SK-N-SH (cell line): Measurements from ENCODE around the gene WTAP. TPM values are rescaled to one million over a fixed set of nuclear protein-coding genes. Genes with fewer than 3 reads are reported as not detected.

Experiments used
- CTCF ChIA-PET: fragments of 300-600, 350-600 bp; formaldehyde crosslinking; extraction: SDS; loops from one replicate; lab custom pipeline; 2021; lab: Yijun Ruan, JAX
- POLR2A ChIA-PET: fragments of 350-600 bp; sonication (Branson Sonifier 250); formaldehyde crosslinking; extraction: SDS; loops from one replicate; lab custom pipeline; 2020; ENCODE audit warnings: antibody characterized with exemption, inconsistent platforms; lab: Yijun Ruan, JAX
- DNase-seq: peaks from one replicate; pipeline ENCODE4 v3.0.0; 2012
- H2AFZ ChIP-seq: fragments of 200-600 bp; sonication (generic); 2 replicates; pipeline ENCODE4 v1.8.1; 2016; ENCODE audit warnings: antibody characterized with exemption, mild to moderate bottlenecking, low read depth
- H3F3A ChIP-seq: fragments of 200-600 bp; sonication (generic); replicated peaks from 2 replicates; pipeline ENCODE3; 2016; ENCODE audit warnings: antibody characterized with exemption, mild to moderate bottlenecking; ENCODE audit not compliant: insufficient read depth
- H3K27ac ChIP-seq, 2 experiments: fragments of 200-500 bp in 1 of 2; fragments of 200-600 bp in 1 of 2; sonication (Bioruptor generic) in 1 of 2; sonication (generic), shearing (Covaris generic) in 1 of 2; 2 replicates each; pipeline versions ENCODE4 v1.5.1 to v1.6.1; 2014 to 2016; ENCODE audit warnings: low read depth in 2 of 2, inconsistent platforms in 1 of 2, low read length in 1 of 2, mild to moderate bottlenecking in 1 of 2, mixed read lengths in 1 of 2
- H3K27me3 ChIP-seq: fragments of 200-600 bp; sonication (generic), shearing (Covaris generic); 2 replicates; pipeline ENCODE4 v1.6.1; 2016; ENCODE audit warnings: mixed run types; ENCODE audit not compliant: insufficient read depth
- H3K36me3 ChIP-seq, 2 experiments: fragments of 200-500 bp in 1 of 2; fragments of 200-600 bp in 1 of 2; sonication (Bioruptor generic) in 1 of 2; sonication (generic) in 1 of 2; replicated peaks in 1 of 2; 2 replicates each; pipeline versions ENCODE3 to v1.5.1; 2014 to 2016; ENCODE audit warnings: low read length in 1 of 2, mild to moderate bottlenecking in 1 of 2; ENCODE audit not compliant: insufficient read depth in 2 of 2, control insufficient read depth in 1 of 2
- H3K4me1 ChIP-seq, 2 experiments: fragments of 200-500 bp in 1 of 2; fragments of 200-600 bp in 1 of 2; sonication (Bioruptor generic) in 1 of 2; sonication (generic), shearing (Covaris generic) in 1 of 2; 2 replicates each; pipeline versions ENCODE4 v1.5.1 to v1.6.1; 2014 to 2016; ENCODE audit warnings: low read depth in 1 of 2, low read length in 1 of 2, mixed run types in 1 of 2; ENCODE audit not compliant: insufficient read depth in 2 of 2, control insufficient read depth in 1 of 2
- H3K4me2 ChIP-seq: fragments of 200-600 bp; sonication (generic), shearing (Covaris generic); 2 replicates; pipeline ENCODE4 v1.6.1; 2017; ENCODE audit warnings: mixed run types
- H3K4me3 ChIP-seq, 2 experiments: fragments of 200-500 bp in 1 of 2; fragments of 200-600 bp in 1 of 2; sonication (Bioruptor generic) in 1 of 2; sonication (generic), shearing (Covaris generic) in 1 of 2; 2 replicates each; pipeline versions ENCODE4 v1.5.1 to v1.8.1; 2014 to 2016; ENCODE audit warnings: low read depth in 2 of 2, inconsistent platforms in 1 of 2, low read length in 1 of 2, mild to moderate bottlenecking in 1 of 2, mixed read lengths in 1 of 2, moderate library complexity in 1 of 2
- H3K79me2 ChIP-seq: fragments of 200-600 bp; sonication (generic); 2 replicates; pipeline ENCODE4 v1.8.1; 2017; ENCODE audit warnings: mild to moderate bottlenecking; ENCODE audit not compliant: insufficient read depth
- H3K9ac ChIP-seq: fragments of 200-600 bp; sonication (generic); 2 replicates; pipeline ENCODE4 v1.6.1; 2017; ENCODE audit warnings: mixed run types
- H3K9me2 ChIP-seq: fragments of 200-600 bp; sonication (generic); 2 replicates; pipeline ENCODE4 v1.6.1; 2017; ENCODE audit warnings: mixed run types
- H3K9me3 ChIP-seq: fragments of 200-600 bp; sonication (generic); 2 replicates; pipeline ENCODE4 v1.6.1; 2017; ENCODE audit warnings: mixed run types, mild to moderate bottlenecking, moderate library complexity
- H4K20me1 ChIP-seq: fragments of 200-600 bp; sonication (generic); 2 replicates; pipeline ENCODE4 v1.6.1; 2017; ENCODE audit warnings: mild to moderate bottlenecking, mixed run types; ENCODE audit not compliant: insufficient read depth
- CHD2 ChIP-seq: fragments of 150-350 bp; IDR thresholded peaks from 2 replicates; pipeline ENCODE4 v1.6.1; 2018; ENCODE audit warnings: low read length; ENCODE audit not compliant: partially characterized antibody
- ELF1 ChIP-seq: IDR thresholded peaks from 2 replicates; pipeline ENCODE4 v1.4.0; 2012
- FOXM1 ChIP-seq: IDR thresholded peaks from 2 replicates; pipeline ENCODE4 v1.4.0; 2012; ENCODE audit warnings: low read depth, mild to moderate bottlenecking
- GABPA ChIP-seq: IDR thresholded peaks from 2 replicates; pipeline ENCODE4 v1.4.0; 2012; ENCODE audit warnings: low read depth, mild to moderate bottlenecking
- GATA2 ChIP-seq: sonication (generic); formaldehyde crosslinking; IDR thresholded peaks from 2 replicates; pipeline ENCODE4 v1.5.0; 2020; ENCODE audit warnings: mild to moderate bottlenecking, missing genetic modification reagents
- JUND ChIP-seq: IDR thresholded peaks from 2 replicates; pipeline ENCODE4 v1.4.0; 2012
- NRF1 ChIP-seq: IDR thresholded peaks from 2 replicates; pipeline ENCODE4 v1.6.1; 2012; ENCODE audit warnings: low read depth, mild to moderate bottlenecking, low read length
- POLR2AphosphoS5 ChIP-seq: IDR thresholded peaks from 2 replicates; pipeline ENCODE4 v1.6.1; 2012; ENCODE audit warnings: low read depth, low read length
- RAD21 ChIP-seq: IDR thresholded peaks from 2 replicates; pipeline ENCODE4 v1.6.1; 2012; ENCODE audit warnings: mild to moderate bottlenecking, low read length
- RCOR1 ChIP-seq: fragments of 150-350 bp; IDR thresholded peaks from 2 replicates; pipeline ENCODE4 v1.6.1; 2017; ENCODE audit warnings: antibody characterized with exemption, low read length
- RXRA ChIP-seq: IDR thresholded peaks from 2 replicates; pipeline ENCODE4 v1.4.0; 2012; ENCODE audit warnings: low read depth, mild to moderate bottlenecking, borderline replicate concordance
- TCF12 ChIP-seq: IDR thresholded peaks from 2 replicates; pipeline ENCODE4 v1.4.0; 2012
- TEAD4 ChIP-seq: IDR thresholded peaks from 2 replicates; pipeline ENCODE4 v1.4.0; 2012; ENCODE audit warnings: mild to moderate bottlenecking, borderline replicate concordance; ENCODE audit not compliant: insufficient read depth
- YY1 ChIP-seq: IDR thresholded peaks from 2 replicates; pipeline ENCODE4 v1.4.0; 2012; ENCODE audit warnings: low read depth, mild to moderate bottlenecking
- WGBS: methylation state at CpG from one replicate; pipeline ENCODE4 v1.1.6; 2017; ENCODE audit warnings: low lambda C conversion rate; 5-methylcytosine and 5-hydroxymethylcytosine counted together
- polyA plus RNA-seq, 3 experiments: library from polyadenylated mRNA; depleted of rRNA; stranded (reverse); fragments of >200 nt; gene quantifications; 2 replicates each; pipeline ENCODE4 v1.2.3, GENCODE V29; 2012
- TF ChIP-seq, protein P1 (sequence below): IDR thresholded peaks from 2 replicates; pipeline ENCODE4 v1.4.0; 2012; ENCODE audit warnings: low read depth
- TF ChIP-seq, protein P2 (sequence below): fragments of 150-350 bp; IDR thresholded peaks from 2 replicates; pipeline ENCODE4 v1.6.1; 2017; ENCODE audit warnings: antibody characterized with exemption, low read length, low read depth, borderline replicate concordance
- TF ChIP-seq, protein P3 (sequence below): IDR thresholded peaks from 2 replicates; pipeline ENCODE4 v1.4.0; 2012; ENCODE audit warnings: low read depth, borderline replicate concordance
- TF ChIP-seq, protein P4 (sequence below): fragments of 150-350 bp; IDR thresholded peaks from 2 replicates; pipeline ENCODE4 v1.6.1; 2016; ENCODE audit warnings: mild to moderate bottlenecking, low read depth, low read length

Gene WTAP
- polyA plus RNA-seq, 1 of the 3 experiments (the other 2 are of a cell fraction) = 12.8 TPM

DNA sequence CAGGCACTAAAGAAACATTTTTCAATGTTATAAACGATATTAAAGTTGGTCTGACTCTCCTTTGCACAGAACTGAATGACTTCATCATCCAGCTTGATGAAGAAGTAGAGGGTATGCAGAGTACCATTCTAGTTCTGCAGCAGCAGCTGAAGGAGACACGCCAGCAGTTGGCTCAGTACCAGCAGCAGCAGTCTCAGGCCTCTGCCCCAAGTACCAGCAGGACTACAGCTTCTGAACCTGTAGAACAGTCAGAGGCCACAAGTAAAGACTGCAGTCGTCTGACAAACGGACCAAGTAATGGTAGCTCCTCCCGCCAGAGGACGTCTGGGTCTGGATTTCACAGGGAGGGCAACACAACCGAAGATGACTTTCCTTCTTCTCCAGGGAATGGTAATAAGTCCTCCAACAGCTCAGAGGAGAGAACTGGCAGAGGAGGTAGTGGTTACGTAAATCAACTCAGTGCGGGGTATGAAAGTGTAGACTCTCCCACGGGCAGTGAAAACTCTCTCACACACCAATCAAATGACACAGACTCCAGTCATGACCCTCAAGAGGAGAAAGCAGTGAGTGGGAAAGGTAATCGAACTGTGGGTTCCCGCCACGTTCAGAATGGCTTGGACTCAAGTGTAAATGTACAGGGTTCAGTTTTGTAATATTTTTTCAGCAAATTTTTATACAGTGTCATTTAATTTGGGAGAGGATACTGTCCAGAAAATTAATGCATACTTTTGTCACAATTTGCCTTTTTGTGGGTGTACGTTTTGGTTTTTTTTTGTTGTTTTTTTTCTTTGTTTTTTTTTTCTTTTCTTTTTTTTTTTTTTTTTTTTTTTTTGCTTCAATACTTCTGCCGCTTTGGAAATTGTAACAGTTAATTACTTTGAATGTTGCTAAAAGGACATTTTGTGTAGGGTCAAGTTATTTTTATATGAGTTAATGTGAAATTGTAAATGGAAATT is 27.9 kb downstream of the WTAP start:
- H2AFZ ChIP-seq = no peak overlapping the region
- H3K27ac ChIP-seq = no peak overlapping the region; a peak in 1 of 4 replicates
- no peaks in the 10 kb centered on the region for H3K27me3 ChIP-seq
- peaks cover 72 to 80% of the 10 kb centered on the region in 2 experiments for H3K36me3 ChIP-seq
- no peak overlapping the region for H3K4me2 ChIP-seq
- peaks cover 0 to 6% of the 10 kb centered on the region in 2 experiments; a peak in 1 of 4 replicates for H3K4me1 ChIP-seq
- ChIA-PET POLR2A (no interaction called here), CTCF (no interaction called here)
- no peaks in the 10 kb centered on the region for H3K9me2 ChIP-seq
- peaks cover 54% of the 10 kb centered on the region for H3F3A ChIP-seq
- DNase-seq = no peak
- H3K9ac ChIP-seq = no peak overlapping the region
- TF ChIP-seq, protein P1, sequence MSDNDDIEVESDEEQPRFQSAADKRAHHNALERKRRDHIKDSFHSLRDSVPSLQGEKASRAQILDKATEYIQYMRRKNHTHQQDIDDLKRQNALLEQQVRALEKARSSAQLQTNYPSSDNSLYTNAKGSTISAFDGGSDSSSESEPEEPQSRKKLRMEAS = no peak
- TF ChIP-seq JUND (no peak), RXRA (no peak), CHD2 (no peak), RCOR1 (no peak), POLR2AphosphoS5 (no peak), RAD21 (no peak), TCF12 (no peak), ELF1 (no peak), FOXM1 (no peak), GATA2 (CRISPR knock-in tag) (no peak), TEAD4 (no peak), YY1 (no peak), NRF1 (no peak), GABPA (no peak)
- TF ChIP-seq, protein P2, sequence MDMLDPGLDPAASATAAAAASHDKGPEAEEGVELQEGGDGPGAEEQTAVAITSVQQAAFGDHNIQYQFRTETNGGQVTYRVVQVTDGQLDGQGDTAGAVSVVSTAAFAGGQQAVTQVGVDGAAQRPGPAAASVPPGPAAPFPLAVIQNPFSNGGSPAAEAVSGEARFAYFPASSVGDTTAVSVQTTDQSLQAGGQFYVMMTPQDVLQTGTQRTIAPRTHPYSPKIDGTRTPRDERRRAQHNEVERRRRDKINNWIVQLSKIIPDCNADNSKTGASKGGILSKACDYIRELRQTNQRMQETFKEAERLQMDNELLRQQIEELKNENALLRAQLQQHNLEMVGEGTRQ = no peak
- TF ChIP-seq, protein P3, sequence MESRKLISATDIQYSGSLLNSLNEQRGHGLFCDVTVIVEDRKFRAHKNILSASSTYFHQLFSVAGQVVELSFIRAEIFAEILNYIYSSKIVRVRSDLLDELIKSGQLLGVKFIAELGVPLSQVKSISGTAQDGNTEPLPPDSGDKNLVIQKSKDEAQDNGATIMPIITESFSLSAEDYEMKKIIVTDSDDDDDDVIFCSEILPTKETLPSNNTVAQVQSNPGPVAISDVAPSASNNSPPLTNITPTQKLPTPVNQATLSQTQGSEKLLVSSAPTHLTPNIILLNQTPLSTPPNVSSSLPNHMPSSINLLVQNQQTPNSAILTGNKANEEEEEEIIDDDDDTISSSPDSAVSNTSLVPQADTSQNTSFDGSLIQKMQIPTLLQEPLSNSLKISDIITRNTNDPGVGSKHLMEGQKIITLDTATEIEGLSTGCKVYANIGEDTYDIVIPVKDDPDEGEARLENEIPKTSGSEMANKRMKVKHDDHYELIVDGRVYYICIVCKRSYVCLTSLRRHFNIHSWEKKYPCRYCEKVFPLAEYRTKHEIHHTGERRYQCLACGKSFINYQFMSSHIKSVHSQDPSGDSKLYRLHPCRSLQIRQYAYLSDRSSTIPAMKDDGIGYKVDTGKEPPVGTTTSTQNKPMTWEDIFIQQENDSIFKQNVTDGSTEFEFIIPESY = no peak
- TF ChIP-seq, protein P4, sequence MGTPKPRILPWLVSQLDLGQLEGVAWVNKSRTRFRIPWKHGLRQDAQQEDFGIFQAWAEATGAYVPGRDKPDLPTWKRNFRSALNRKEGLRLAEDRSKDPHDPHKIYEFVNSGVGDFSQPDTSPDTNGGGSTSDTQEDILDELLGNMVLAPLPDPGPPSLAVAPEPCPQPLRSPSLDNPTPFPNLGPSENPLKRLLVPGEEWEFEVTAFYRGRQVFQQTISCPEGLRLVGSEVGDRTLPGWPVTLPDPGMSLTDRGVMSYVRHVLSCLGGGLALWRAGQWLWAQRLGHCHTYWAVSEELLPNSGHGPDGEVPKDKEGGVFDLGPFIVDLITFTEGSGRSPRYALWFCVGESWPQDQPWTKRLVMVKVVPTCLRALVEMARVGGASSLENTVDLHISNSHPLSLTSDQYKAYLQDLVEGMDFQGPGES = no peak
- WGBS = 95% methylated on average over 11 of the region's 15 CpGs
- H3K4me3 ChIP-seq = no peak overlapping the region
- H3K79me2 ChIP-seq = peaks cover 55% of the 10 kb centered on the region
- no peaks in the 10 kb centered on the region for H3K9me3 ChIP-seq
- H4K20me1 ChIP-seq = no peaks in the 10 kb centered on the region
